Endothelial cell of umbilical vein (primary cell): ENCODE measurements around the gene ERBB4. TPM values are rescaled to one million over a fixed set of nuclear protein-coding genes. Genes with fewer than 3 reads are reported as not detected.

Experiments
- BruUV-seq: library from RNA; stranded (reverse); fragments of 400-500 nt; replicated peaks from 2 replicates; lab custom pipeline; 2021; lab: Mats Ljungman, UMichigan
- CTCF ChIA-PET: fragments of 300-600, 350-600 bp; sonication (Branson Sonifier 250); formaldehyde crosslinking; loops from one replicate; lab custom pipeline; 2021; ENCODE audit warnings: antibody characterized with exemption, inconsistent platforms; lab: Charles Lee
- POLR2A ChIA-PET: fragments of 300-600, 350-600 bp; sonication (Branson Sonifier 250); formaldehyde crosslinking; loops from one replicate; lab custom pipeline; 2021; ENCODE audit warnings: antibody characterized with exemption, inconsistent platforms; lab: Charles Lee
- DNase-seq: peaks from one replicate; pipeline ENCODE4 v3.0.0-alpha.2; 2011; ENCODE audit warnings: low read depth, low spot score
- FAIRE-seq: peaks from 2 replicates; lab custom pipeline; 2011; peaks lifted over from hg19 to GRCh38; lab: Jason Lieb, UNC
- H2AFZ ChIP-seq: 2 replicates; pipeline ENCODE4 v1.6.0; 2012; ENCODE audit warnings: low read depth, low read length, control low read depth, inconsistent platforms
- H3K27ac ChIP-seq: 2 replicates; pipeline ENCODE4 v1.5.1; 2011; ENCODE audit warnings: low read depth, mild to moderate bottlenecking, control low read depth, low read length, moderate library complexity; ENCODE audit not compliant: insufficient read depth
- H3K27me3 ChIP-seq, 2 experiments: 2 replicates each; pipeline versions ENCODE4 v1.6.0 to v1.6.1; 2011; ENCODE audit warnings: low read length in 2 of 2, mixed read lengths in 1 of 2; ENCODE audit not compliant: control insufficient read depth in 2 of 2, insufficient read depth in 2 of 2
- H3K36me3 ChIP-seq, 2 experiments: 2 replicates in 1 of 2; 3 replicates in 1 of 2; pipeline ENCODE4 v1.5.1; 2011; ENCODE audit warnings: low read length in 2 of 2, mild to moderate bottlenecking in 1 of 2, moderate library complexity in 1 of 2; ENCODE audit not compliant: control insufficient read depth in 2 of 2, insufficient read depth in 2 of 2; ENCODE audit errors: extremely low read depth in 1 of 2
- H3K4me1 ChIP-seq: 3 replicates; pipeline ENCODE4 v1.5.1; 2011; ENCODE audit warnings: mild to moderate bottlenecking, low read length; ENCODE audit not compliant: control insufficient read depth, insufficient read depth; ENCODE audit errors: extremely low read depth
- H3K4me2 ChIP-seq: 2 replicates; pipeline ENCODE4 v1.6.1; 2011; ENCODE audit warnings: low read length, control low read depth, mixed read lengths; ENCODE audit not compliant: insufficient read depth
- H3K4me3 ChIP-seq, 3 experiments: fragments of 200-600 bp in 1 of 3; sonication (generic), shearing (Covaris generic) in 1 of 3; replicated peaks in 1 of 3; 2 replicates each; pipeline ENCODE4 v1.5.1; 2011 to 2016; ENCODE audit warnings: control low read depth in 3 of 3, low read length in 3 of 3, mild to moderate bottlenecking in 2 of 3, inconsistent platforms in 1 of 3, low read depth in 1 of 3, moderate library complexity in 1 of 3; ENCODE audit not compliant: insufficient read depth in 1 of 3
- H3K79me2 ChIP-seq: 2 replicates; pipeline ENCODE4 v1.6.0; 2012; ENCODE audit warnings: low read length, inconsistent platforms; ENCODE audit not compliant: control insufficient read depth, insufficient read depth
- H3K9ac ChIP-seq: replicated peaks from 2 replicates; pipeline ENCODE3; 2011; ENCODE audit warnings: low read length, control low read depth; ENCODE audit not compliant: insufficient read depth; ENCODE audit errors: extremely low read depth
- H3K9me1 ChIP-seq: replicated peaks from 3 replicates; pipeline ENCODE4 v1.6.0; 2011; ENCODE audit warnings: mild to moderate bottlenecking, low read length; ENCODE audit not compliant: control insufficient read depth, insufficient read depth; ENCODE audit errors: extremely low read depth
- H3K9me3 ChIP-seq: replicated peaks from 2 replicates; pipeline ENCODE4 v1.5.1; 2012; ENCODE audit warnings: low read length, inconsistent platforms; ENCODE audit not compliant: control insufficient read depth, insufficient read depth
- H4K20me1 ChIP-seq: replicated peaks from 2 replicates; pipeline ENCODE3; 2011; ENCODE audit warnings: mild to moderate bottlenecking, low read length; ENCODE audit not compliant: control insufficient read depth, insufficient read depth; ENCODE audit errors: extremely low read depth
- EZH2 ChIP-seq: IDR thresholded peaks from 2 replicates; pipeline ENCODE4 v1.6.1; 2012; ENCODE audit warnings: borderline replicate concordance, low read depth, mild to moderate bottlenecking, moderate library complexity, low read length, inconsistent platforms; ENCODE audit not compliant: severe bottlenecking
- FOS ChIP-seq: IDR thresholded peaks from 2 replicates; pipeline ENCODE4 v1.6.1; 2011; ENCODE audit warnings: mild to moderate bottlenecking, low read length, moderate library complexity, borderline replicate concordance; ENCODE audit not compliant: insufficient read depth
- GATA2 ChIP-seq: IDR thresholded peaks from 2 replicates; pipeline ENCODE4 v1.7.0; 2011; ENCODE audit warnings: low read depth, mild to moderate bottlenecking, moderate library complexity, mixed read lengths, low read length; ENCODE audit not compliant: insufficient read length, insufficient read depth
- JUN ChIP-seq: IDR thresholded peaks from 2 replicates; pipeline ENCODE4 v1.6.1; 2011; ENCODE audit warnings: borderline replicate concordance, low read depth; ENCODE audit not compliant: insufficient read length, insufficient read depth
- MYC ChIP-seq: IDR thresholded peaks from one replicate; pipeline ENCODE4 v1.6.1; 2011; ENCODE audit warnings: mild to moderate bottlenecking, low read depth, low read length
- POLR2A ChIP-seq: IDR thresholded peaks from 2 replicates; pipeline ENCODE4 v1.6.1; 2012; ENCODE audit warnings: low read depth, mild to moderate bottlenecking, control low read depth, low read length
- POLR2AphosphoS5 ChIP-seq: IDR thresholded peaks from 2 replicates; pipeline ENCODE4 v1.6.1; 2012; ENCODE audit warnings: low read depth, mild to moderate bottlenecking, control low read depth, low read length, moderate library complexity; ENCODE audit not compliant: insufficient read depth
- dilution Hi-C: fragments of 300-500 bp; cut with MboI; formaldehyde crosslinking; loops from one replicate; pipeline ENCODE4 v1.15.0; 2019; ENCODE audit warnings: low sequenced_read_pairs; ENCODE audit not compliant: extremely low pct_ligation_motif_present
- intact Hi-C: fragments of 100-400 bp; cut with micrococcal nuclease; formaldehyde crosslinking; loops from one replicate; pipeline ENCODE4 v1.10.0; 2022
- polyA plus RNA-seq, 4 experiments: library from polyadenylated mRNA; depleted of rRNA in 3 of 4; stranded (reverse) in 3 of 4; unstranded in 1 of 4; fragments of >200 nt; gene quantifications; 2 replicates each; pipeline versions ENCODE4 v1.2.1 to v1.2.3, GENCODE V29; 2011 to 2012; ENCODE audit warnings: missing spikeins in 1 of 4
- total RNA-seq: library from RNA; stranded (reverse); gene quantifications from 2 replicates; pipeline ENCODE4 v1.2.3, GENCODE V29; 2021
- TF ChIP-seq, protein P1 (sequence below), 2 donors: IDR thresholded peaks; 1 replicate in 1 of 2; 2 replicates in 1 of 2; pipeline ENCODE4 v1.5.1; 2011; ENCODE audit warnings: low read length in 2 of 2, mild to moderate bottlenecking in 2 of 2, moderate library complexity in 2 of 2, control low read depth in 1 of 2, inconsistent platforms in 1 of 2, low read depth in 1 of 2; ENCODE audit not compliant: insufficient read depth in 1 of 2; ENCODE audit errors: extremely low read depth in 1 of 2
- TF ChIP-seq, protein P2 (sequence below): IDR thresholded peaks from 2 replicates; pipeline ENCODE4 v1.6.1; 2011; ENCODE audit not compliant: insufficient read depth, insufficient read length

ERBB4 gene
- total and polyA plus RNA-seq, 2 donors (not counting 3 experiments of a cell fraction or from before 2014, with no cell fraction given): 0.01 to 0.27 TPM

GRCh38 chr2:211451642-211452041 lies 1087.0 kb downstream of the ERBB4 start:
- Histone ChIP-seq H3K27ac (no peak overlapping the region), H3K27me3 (no peaks in the 10 kb centered on the region), H3K4me3 (no peak overlapping the region), H3K9me3 (no peaks in the 10 kb centered on the region), H2AFZ (no peak overlapping the region), H3K9me1 (no peaks in the 10 kb centered on the region), H3K4me1 (no peaks in the 10 kb centered on the region), H3K4me2 (no peak overlapping the region), H3K36me3 (no peaks in the 10 kb centered on the region), H4K20me1 (no peaks in the 10 kb centered on the region), H3K9ac (no peak overlapping the region), H3K79me2 (no peaks in the 10 kb centered on the region)
- dilution Hi-C loops: no loop called here
- DNase-seq (no peak), FAIRE-seq (no peak)
- no TSS peak for BruUV-seq
- CTCF ChIA-PET: interaction anchor here (0.9 kb wide), 1 partner anchor 1116 kb away, joined by 3 read pairs; no protein-coding TSS in a partner anchor
- TF ChIP-seq MYC (no peak), JUN (no peak), GATA2 (no peak), FOS (no peak), EZH2 (no peak), POLR2AphosphoS5 (no peak), POLR2A (no peak)
- TF ChIP-seq, protein P1, sequence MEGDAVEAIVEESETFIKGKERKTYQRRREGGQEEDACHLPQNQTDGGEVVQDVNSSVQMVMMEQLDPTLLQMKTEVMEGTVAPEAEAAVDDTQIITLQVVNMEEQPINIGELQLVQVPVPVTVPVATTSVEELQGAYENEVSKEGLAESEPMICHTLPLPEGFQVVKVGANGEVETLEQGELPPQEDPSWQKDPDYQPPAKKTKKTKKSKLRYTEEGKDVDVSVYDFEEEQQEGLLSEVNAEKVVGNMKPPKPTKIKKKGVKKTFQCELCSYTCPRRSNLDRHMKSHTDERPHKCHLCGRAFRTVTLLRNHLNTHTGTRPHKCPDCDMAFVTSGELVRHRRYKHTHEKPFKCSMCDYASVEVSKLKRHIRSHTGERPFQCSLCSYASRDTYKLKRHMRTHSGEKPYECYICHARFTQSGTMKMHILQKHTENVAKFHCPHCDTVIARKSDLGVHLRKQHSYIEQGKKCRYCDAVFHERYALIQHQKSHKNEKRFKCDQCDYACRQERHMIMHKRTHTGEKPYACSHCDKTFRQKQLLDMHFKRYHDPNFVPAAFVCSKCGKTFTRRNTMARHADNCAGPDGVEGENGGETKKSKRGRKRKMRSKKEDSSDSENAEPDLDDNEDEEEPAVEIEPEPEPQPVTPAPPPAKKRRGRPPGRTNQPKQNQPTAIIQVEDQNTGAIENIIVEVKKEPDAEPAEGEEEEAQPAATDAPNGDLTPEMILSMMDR (IDR thresholded peaks at IDR 0.05; ENCODE audit: extremely low read depth in 1 of 2, insufficient read depth in 1 of 2, low read depth in 1 of 2, low read length in 2 of 2): no peak
- TF ChIP-seq, protein P2, sequence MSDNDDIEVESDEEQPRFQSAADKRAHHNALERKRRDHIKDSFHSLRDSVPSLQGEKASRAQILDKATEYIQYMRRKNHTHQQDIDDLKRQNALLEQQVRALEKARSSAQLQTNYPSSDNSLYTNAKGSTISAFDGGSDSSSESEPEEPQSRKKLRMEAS: no peak
- POLR2A ChIA-PET: no interaction called here
- intact Hi-C loops: no loop called here
